ENCODE measurements around the gene FAM124A. TPM values are rescaled to one million over a fixed set of nuclear protein-coding genes. Genes with fewer than 3 reads are reported as not detected.

The FAM124A gene
- total and polyA plus RNA-seq, 2 donors (not counting 3 experiments of a cell fraction or from before 2014, with no cell fraction given): 3.8 to 9.9 TPM

GRCh38 chr13:51225029-51225428 is 2.8 kb downstream of the FAM124A start:
- TF ChIP-seq MAX (IDR thresholded peaks at IDR 0.05; ENCODE audit: insufficient read depth, insufficient read length): no peak
- no peak for TF ChIP-seq JUN (IDR thresholded peaks at IDR 0.05; ENCODE audit: borderline replicate concordance, insufficient read depth, insufficient read length, low read depth)
- no peak for TF ChIP-seq GATA2 (IDR thresholded peaks at IDR 0.05; ENCODE audit: insufficient read depth, insufficient read length, low read depth, low read length)
- TF ChIP-seq MYC (IDR thresholded peaks at IDR 0.05; ENCODE audit: low read depth, low read length): no peak
- TF ChIP-seq FOS (IDR thresholded peaks at IDR 0.05; ENCODE audit: borderline replicate concordance, insufficient read depth, low read length): no peak
- no peak for TF ChIP-seq POLR2A (IDR thresholded peaks at IDR 0.05; ENCODE audit: low read depth, low read length)
- no peak for TF ChIP-seq POLR2AphosphoS5 (IDR thresholded peaks at IDR 0.05; ENCODE audit: insufficient read depth, low read depth, low read length)
- TF ChIP-seq CTCF (IDR thresholded peaks at IDR 0.05; ENCODE audit: extremely low read depth in 1 of 2, insufficient read depth in 1 of 2, low read depth in 1 of 2, low read length in 2 of 2): no peak
- TF ChIP-seq EZH2 (IDR thresholded peaks at IDR 0.05; ENCODE audit: borderline replicate concordance, low read depth, low read length, severe bottlenecking): no peak
- BruUV-seq (replicated peaks): no TSS peak
- H3K9ac ChIP-seq (replicated peaks; ENCODE audit: extremely low read depth, insufficient read depth, low read length): no peak overlapping the region
- H3K9me3 ChIP-seq (replicated peaks; ENCODE audit: control insufficient read depth, insufficient read depth, low read length): no peaks in the 10 kb centered on the region
- dilution Hi-C loops (cut with MboI; ENCODE audit: extremely low pct_ligation_motif_present, low sequenced_read_pairs): no loop called here
- intact Hi-C loops (cut with micrococcal nuclease): loop anchor here (10.0 kb wide), 2 partner anchors 150 to 570 kb away; no protein-coding TSS in a partner anchor
- no peaks in the 10 kb centered on the region for H3K27me3 ChIP-seq (ENCODE audit: control insufficient read depth in 2 of 2, insufficient read depth in 2 of 2, low read length in 2 of 2)
- H3K4me2 ChIP-seq (ENCODE audit: insufficient read depth, low read length): no peak overlapping the region
- no peak overlapping the region for H3K4me3 ChIP-seq (replicated peaks in 1 of 3; ENCODE audit: insufficient read depth in 1 of 3, low read depth in 1 of 3, low read length in 3 of 3)
- H3K9me1 ChIP-seq (replicated peaks; ENCODE audit: control insufficient read depth, extremely low read depth, insufficient read depth, low read length): no peaks in the 10 kb centered on the region
- H3K79me2 ChIP-seq (ENCODE audit: control insufficient read depth, insufficient read depth, low read length): no peaks in the 10 kb centered on the region
- no peaks in the 10 kb centered on the region for H4K20me1 ChIP-seq (replicated peaks; ENCODE audit: control insufficient read depth, extremely low read depth, insufficient read depth, low read length)
- no peak overlapping the region for H3K27ac ChIP-seq (ENCODE audit: insufficient read depth, low read depth, low read length)
- H3K36me3 ChIP-seq (ENCODE audit: control insufficient read depth in 2 of 2, extremely low read depth in 1 of 2, insufficient read depth in 2 of 2, low read length in 2 of 2): no peaks in the 10 kb centered on the region
- ChIA-PET POLR2A (no interaction called here), CTCF (interaction anchor here (3.8 kb wide), 1 partner anchor 62 kb away, joined by 57 read pairs; no protein-coding TSS in a partner anchor)
- no peak overlapping the region for H2AFZ ChIP-seq (ENCODE audit: low read depth, low read length)
- DNase-seq (ENCODE audit: low read depth, low spot score) (no peak), FAIRE-seq (no peak)
- H3K4me1 ChIP-seq (ENCODE audit: control insufficient read depth, extremely low read depth, insufficient read depth, low read length): peaks cover 16% of the 10 kb centered on the region

Data from endothelial cell of umbilical vein (primary cell).